IMR-90 (cell line): ENCODE results near the gene SART1. TPM values are rescaled to one million over a fixed set of nuclear protein-coding genes. Genes with fewer than 3 reads are reported as not detected.

Source experiments
- ATAC-seq: fragments of 200-7000 bp; cut with Tn5 transposase; 2 replicates; pipeline ENCODE4 v1.9.1; 2020; ENCODE audit warnings: low read depth, mild to moderate bottlenecking, moderate library complexity
- BruUV-seq: library from RNA; stranded (reverse); fragments of 400-500 nt; replicated peaks from 2 replicates; lab custom pipeline; 2021; lab: Mats Ljungman, UMichigan
- CTCF ChIA-PET: fragments of 300-600 bp; formaldehyde crosslinking; extraction: SDS; loops from one replicate; lab custom pipeline; 2021; ENCODE audit warnings: antibody characterized with exemption; lab: Yijun Ruan, JAX
- POLR2A ChIA-PET: fragments of 300-600 bp; sonication (Branson Sonifier 250); formaldehyde crosslinking; loops from one replicate; lab custom pipeline; 2022; ENCODE audit warnings: antibody characterized with exemption; ENCODE audit not compliant: unreplicated experiment; lab: Charles Lee
- DNase-seq: peaks from one replicate; pipeline ENCODE4 v3.0.0; 2013
- H2AFZ ChIP-seq: replicated peaks from 2 replicates; pipeline ENCODE3; 2013; ENCODE audit warnings: low read length, mild to moderate bottlenecking; ENCODE audit not compliant: poor library complexity
- H2AK5ac ChIP-seq: 2 replicates; pipeline ENCODE4 v1.6.1; 2013; ENCODE audit warnings: low read depth, low read length, inconsistent platforms
- H2AK9ac ChIP-seq: replicated peaks from 2 replicates; pipeline ENCODE3; 2013; ENCODE audit warnings: mild to moderate bottlenecking, low read depth, low read length, moderate library complexity; ENCODE audit not compliant: poor library complexity
- H2BK120ac ChIP-seq: 2 replicates; pipeline ENCODE4 v1.6.1; 2013; ENCODE audit warnings: low read depth, low read length, inconsistent platforms
- H2BK15ac ChIP-seq: 3 replicates; pipeline ENCODE4 v1.6.1; 2013; ENCODE audit warnings: low read depth, low read length, inconsistent platforms
- H2BK20ac ChIP-seq: 2 replicates; pipeline ENCODE4 v1.6.1; 2013; ENCODE audit warnings: low read depth, mild to moderate bottlenecking, inconsistent platforms, low read length, moderate library complexity
- H2BK5ac ChIP-seq: 2 replicates; pipeline ENCODE4 v1.6.1; 2013; ENCODE audit warnings: mild to moderate bottlenecking, low read depth, low read length, inconsistent platforms; ENCODE audit not compliant: poor library complexity, severe bottlenecking
- H3K14ac ChIP-seq: replicated peaks from 2 replicates; pipeline ENCODE4 v1.6.1; 2013; ENCODE audit warnings: low read depth, low read length, inconsistent platforms
- H3K18ac ChIP-seq: 2 replicates; pipeline ENCODE4 v1.6.1; 2013; ENCODE audit warnings: low read depth, low read length, control low read depth
- H3K23ac ChIP-seq: 2 replicates; pipeline ENCODE4 v1.6.1; 2013; ENCODE audit warnings: low read depth, low read length, inconsistent platforms
- H3K27ac ChIP-seq: 2 replicates; pipeline ENCODE4 v1.5.1; 2013; ENCODE audit warnings: mild to moderate bottlenecking, control low read depth, low read length; ENCODE audit not compliant: insufficient read depth
- H3K27me3 ChIP-seq: 2 replicates; pipeline ENCODE4 v1.6.1; 2013; ENCODE audit warnings: low read length; ENCODE audit not compliant: control insufficient read depth, insufficient read depth
- H3K36me3 ChIP-seq: 2 replicates; pipeline ENCODE4 v1.6.1; 2013; ENCODE audit warnings: low read length, mixed read lengths; ENCODE audit not compliant: control insufficient read depth, insufficient read depth
- H3K4ac ChIP-seq: 2 replicates; pipeline ENCODE4 v1.6.1; 2013; ENCODE audit warnings: low read depth, low read length, inconsistent platforms
- H3K4me1 ChIP-seq: 2 replicates; pipeline ENCODE4 v1.6.1; 2013; ENCODE audit warnings: low read length, mixed read lengths; ENCODE audit not compliant: control insufficient read depth, insufficient read depth
- H3K4me2 ChIP-seq: 2 replicates; pipeline ENCODE4 v1.6.1; 2013; ENCODE audit warnings: low read depth, mild to moderate bottlenecking, control low read depth, low read length, moderate library complexity
- H3K4me3 ChIP-seq: 2 replicates; pipeline ENCODE4 v1.5.1; 2013; ENCODE audit warnings: low read depth, mild to moderate bottlenecking, control low read depth, low read length, moderate library complexity; ENCODE audit not compliant: insufficient read depth
- H3K56ac ChIP-seq: 2 replicates; pipeline ENCODE4 v1.6.1; 2013; ENCODE audit warnings: low read length, inconsistent platforms; ENCODE audit not compliant: insufficient read depth; ENCODE audit errors: extremely low read depth
- H3K79me1 ChIP-seq, 2 experiments: 2 replicates each; pipeline ENCODE4 v1.6.1; 2013; ENCODE audit warnings: low read length in 2 of 2, inconsistent platforms in 1 of 2, low read depth in 1 of 2
- H3K9ac ChIP-seq: 2 replicates; pipeline ENCODE4 v1.6.1; 2013; ENCODE audit warnings: low read depth, low read length, control low read depth
- H3K9me1 ChIP-seq: 2 replicates; pipeline ENCODE4 v1.6.1; 2013; ENCODE audit warnings: low read length, inconsistent platforms; ENCODE audit not compliant: insufficient read depth
- H3K9me3 ChIP-seq: 2 replicates; pipeline ENCODE4 v1.6.1; 2013; ENCODE audit warnings: low read length; ENCODE audit not compliant: control insufficient read depth, insufficient read depth
- H4K20me1 ChIP-seq: 2 replicates; pipeline ENCODE4 v1.6.1; 2013; ENCODE audit warnings: low read length, inconsistent platforms; ENCODE audit not compliant: insufficient read depth
- H4K5ac ChIP-seq: 2 replicates; pipeline ENCODE4 v1.6.1; 2013; ENCODE audit warnings: mild to moderate bottlenecking, low read depth, low read length, control low read depth
- H4K8ac ChIP-seq, 2 experiments: 2 replicates each; pipeline ENCODE4 v1.6.1; 2013; ENCODE audit warnings: low read depth in 2 of 2, low read length in 2 of 2, control low read depth in 1 of 2, inconsistent platforms in 1 of 2
- H4K91ac ChIP-seq: 2 replicates; pipeline ENCODE4 v1.6.1; 2013; ENCODE audit warnings: low read depth, low read length, inconsistent platforms; ENCODE audit not compliant: insufficient read depth
- BHLHE40 ChIP-seq: fragments of 150-350 bp; IDR thresholded peaks from 2 replicates; pipeline ENCODE4 v1.6.1; 2016; ENCODE audit warnings: mild to moderate bottlenecking, low read depth, low read length
- CHD1 ChIP-seq: IDR thresholded peaks from 2 replicates; pipeline ENCODE4 v1.6.1; 2012; ENCODE audit warnings: low read depth, low read length, improper control_type of control experiment
- CTCF ChIP-seq: conservative IDR thresholded peaks from 2 replicates; pipeline ENCODE4 v1.5.1; 2012; ENCODE audit warnings: mild to moderate bottlenecking, low read depth, low read length, improper control_type of control experiment
- ELK1 ChIP-seq: fragments of 150-350 bp; IDR thresholded peaks from 2 replicates; pipeline ENCODE4 v1.6.1; 2016; ENCODE audit warnings: low read depth, mild to moderate bottlenecking, low read length, moderate library complexity, borderline replicate concordance
- FOS ChIP-seq: fragments of 150-350 bp; IDR thresholded peaks from 2 replicates; pipeline ENCODE4 v1.6.1; 2016; ENCODE audit warnings: low read depth, low read length
- MAFK ChIP-seq: IDR thresholded peaks from 2 replicates; pipeline ENCODE4 v1.6.1; 2012; ENCODE audit warnings: low read depth, low read length, improper control_type of control experiment
- MAZ ChIP-seq: IDR thresholded peaks from 2 replicates; pipeline ENCODE4 v1.6.1; 2012; ENCODE audit warnings: low read depth, mild to moderate bottlenecking, low read length, improper control_type of control experiment, moderate library complexity, borderline replicate concordance
- MXI1 ChIP-seq: IDR thresholded peaks from 2 replicates; pipeline ENCODE4 v1.6.1; 2012; ENCODE audit warnings: low read depth, mild to moderate bottlenecking, low read length, moderate library complexity, borderline replicate concordance
- NFE2L2 ChIP-seq: fragments of 150-350 bp; IDR thresholded peaks from 2 replicates; pipeline ENCODE4 v1.6.1; 2016; ENCODE audit warnings: low read depth, mild to moderate bottlenecking, low read length
- RAD21 ChIP-seq: IDR thresholded peaks from 2 replicates; pipeline ENCODE4 v1.6.1; 2012; ENCODE audit warnings: low read length, improper control_type of control experiment
- RCOR1 ChIP-seq: IDR thresholded peaks from 2 replicates; pipeline ENCODE4 v1.6.1; 2012; ENCODE audit warnings: mild to moderate bottlenecking, low read length, improper control_type of control experiment; ENCODE audit not compliant: insufficient replicate concordance
- SMC3 ChIP-seq: fragments of 150-350 bp; IDR thresholded peaks from 2 replicates; pipeline ENCODE4 v1.6.1; 2016; ENCODE audit warnings: low read depth, mild to moderate bottlenecking, antibody characterized with exemption, low read length, moderate library complexity
- USF2 ChIP-seq: fragments of 150-350 bp; IDR thresholded peaks from 2 replicates; pipeline ENCODE4 v1.6.1; 2017; ENCODE audit warnings: mild to moderate bottlenecking, antibody characterized with exemption, low read length, low read depth
- WGBS, 2 experiments: methylation state at CpG; one replicate each; pipeline versions ENCODE4 v1.1.5 to v1.1.7; 2013; ENCODE audit warnings: missing lambda C conversion rate in 2 of 2; ENCODE audit not compliant: insufficient read length in 1 of 2; ENCODE audit errors: extremely low coverage in 2 of 2; 5-methylcytosine and 5-hydroxymethylcytosine counted together
- dilution Hi-C: fragments of 300-500 bp; cut with HindIII; formaldehyde crosslinking; loops from one replicate; pipeline ENCODE4 v1.14.3; 2018; ENCODE audit warnings: low sequenced_read_pairs; ENCODE audit not compliant: unreplicated experiment
- in situ Hi-C: fragments of 300-500 bp; cut with MboI; formaldehyde crosslinking; loops from 3 replicates; pipeline ENCODE4 v1.14.3; 2019; ENCODE audit warnings: low sequenced_read_pairs, inconsistent platforms, mixed read lengths
- intact Hi-C: fragments of 100-400 bp; cut with micrococcal nuclease; formaldehyde crosslinking; loops from 2 replicates; pipeline ENCODE4 v1.10.0; 2022
- polyA plus RNA-seq, 3 experiments: library from polyadenylated mRNA; depleted of rRNA; stranded (reverse); fragments of >200 nt; gene quantifications; 2 replicates each; pipeline ENCODE4 v1.2.3, GENCODE V29; 2012; ENCODE audit warnings: low replicate concordance in 1 of 3
- total RNA-seq: library from RNA; depleted of rRNA; stranded (reverse); fragments of >200 nt; gene quantifications from 2 replicates; pipeline ENCODE4 v1.2.3, GENCODE V29; 2012

SART1 gene
- total and polyA plus RNA-seq, 2 of the 4 experiments (the other 2 are of a cell fraction), result 25.5 to 43.5 TPM

GRCh38 chr11:65915101-65915820 lies 46.3 kb upstream of the SART1 start:
- peak overlapping the region; percentile 100 for H3K4ac ChIP-seq
- peak overlapping the region; percentile 100 for H2BK20ac ChIP-seq
- H2BK5ac ChIP-seq, result peak overlapping the region; percentile 100
- H3K9ac ChIP-seq, result peak overlapping the region; percentile 72
- peak overlapping the region; percentile 71 for H2AFZ ChIP-seq
- BruUV-seq, result no TSS peak
- peaks cover 43% of the 10 kb centered on the region for H3K9me1 ChIP-seq
- H2AK5ac ChIP-seq, result peak overlapping the region; percentile 100
- H3K23ac ChIP-seq, result peak overlapping the region; percentile 99
- peaks cover 55% of the 10 kb centered on the region for H3K4me1 ChIP-seq
- peak overlapping the region; percentile 98 for H4K5ac ChIP-seq
- in situ Hi-C loops, result no loop called here
- peak overlapping the region; percentile 99 for H2AK9ac ChIP-seq
- H4K8ac ChIP-seq, result peak overlapping the region; percentile 99
- no peak overlapping the region for H3K4me3 ChIP-seq
- ChIA-PET CTCF (interaction anchor here (1.0 to 1.2 kb wide), 3 partner anchors 24 to 27 kb away, joined by 3 to 9 read pairs (median 4); partner anchors contain the start of genes CCDC85B and FIBP), POLR2A (interaction anchor here (0.6 to 2.4 kb wide), 4 partner anchors 13 to 43 kb away, joined by 3 to 20 read pairs (median 10); partner anchors contain the start of genes CCDC85B, FIBP and FOSL1)
- ATAC-seq, result peak; percentile 54
- peak overlapping the region; percentile 43 for H3K4me2 ChIP-seq
- H3K14ac ChIP-seq, result peak overlapping the region; percentile 100
- H3K79me1 ChIP-seq, result peaks cover 20 to 70% of the 10 kb centered on the region in 2 experiments; a peak in 3 of 4 replicates
- intact Hi-C loops, result loop anchor here (1.0 to 5.0 kb wide), 3 partner anchors 14 to 57 kb away; partner anchors contain the start of genes CFL1, FOSL1 and SART1
- 28% methylated on average over 8 of the region's 10 CpGs; no CpG with 5 or more reads in 1 of the 2 experiments for WGBS, 2 experiments
- H2BK120ac ChIP-seq, result peak overlapping the region; percentile 100
- peak overlapping the region; percentile 99 for H2BK15ac ChIP-seq
- peak overlapping the region; percentile 98 for H3K18ac ChIP-seq
- H3K9me3 ChIP-seq, result no peaks in the 10 kb centered on the region
- peak overlapping the region; percentile 100 for H4K91ac ChIP-seq
- peak overlapping the region; percentile 99 for H3K27ac ChIP-seq
- DNase-seq, result no peak
- dilution Hi-C loops, result no loop called here
- H4K20me1 ChIP-seq, result peaks cover 6% of the 10 kb centered on the region
- H3K56ac ChIP-seq, result peak overlapping the region; percentile 99
- H3K27me3 ChIP-seq, result no peaks in the 10 kb centered on the region
- H3K36me3 ChIP-seq, result peaks cover 13% of the 10 kb centered on the region
- no peak for TF ChIP-seq FOS
- no peak for TF ChIP-seq MAFK
- TF ChIP-seq CHD1, result no peak
- TF ChIP-seq BHLHE40, result no peak
- TF ChIP-seq RAD21, result peak; percentile 28; the same call in 1 of the 2 replicates
- TF ChIP-seq ELK1, result no peak
- TF ChIP-seq CTCF, result no peak
- no peak for TF ChIP-seq RCOR1
- no peak for TF ChIP-seq USF2
- peak; percentile 96 for TF ChIP-seq MAZ
- TF ChIP-seq NFE2L2, result no peak
- TF ChIP-seq MXI1, result no peak
- no peak for TF ChIP-seq SMC3
